Measurements from ENCODE around the gene TRIM63. TPM values are rescaled to one million over a fixed set of nuclear protein-coding genes. Genes with fewer than 3 reads are reported as not detected.

The TRIM63 gene
- total RNA-seq, 1 donor: not detected

- DNase-seq (ENCODE audit: low read depth in 2 of 3, low spot score in 2 of 3): no peak
These were observed 21.7 kb upstream of the TRIM63 start for GRCh38 chr1:26089125-26089524.

- no peak for DNase-seq (ENCODE audit: low read depth in 2 of 3, low spot score in 2 of 3)
These were observed 17.4 kb upstream of the TRIM63 start for GRCh38 chr1:26084844-26085243.

GRCh38 chr1:26084091-26084561, 16.7 kb upstream of the TRIM63 start:
- no peak for DNase-seq (ENCODE audit: low read depth in 2 of 3, low spot score in 2 of 3)

- no peak for DNase-seq (ENCODE audit: low read depth in 2 of 3, low spot score in 2 of 3)
These were observed 15.8 kb upstream of the TRIM63 start for GRCh38 chr1:26083208-26083607.

- DNase-seq (ENCODE audit: low read depth in 2 of 3, low spot score in 2 of 3): no peak
These were observed 14.6 kb upstream of the TRIM63 start for GRCh38 chr1:26082020-26082350.

- DNase-seq (ENCODE audit: low read depth in 2 of 3, low spot score in 2 of 3): peak in 1 of 3 donors; percentile 26
These were observed 14.0 kb upstream of the TRIM63 start for GRCh38 chr1:26081267-26082019.

- no peak for DNase-seq (ENCODE audit: low read depth in 2 of 3, low spot score in 2 of 3)
These were observed 12.8 kb upstream of the TRIM63 start for GRCh38 chr1:26079960-26080814.

- DNase-seq (ENCODE audit: low read depth in 2 of 3, low spot score in 2 of 3): no peak
These were observed 11.7 kb upstream of the TRIM63 start for GRCh38 chr1:26079178-26079563.

GRCh38 chr1:26078286-26079177, 11.1 kb upstream of the TRIM63 start:
- no peak for DNase-seq (ENCODE audit: low read depth in 2 of 3, low spot score in 2 of 3)

- no peak for DNase-seq (ENCODE audit: low read depth in 2 of 3, low spot score in 2 of 3)
These were observed 10.1 kb upstream of the TRIM63 start for GRCh38 chr1:26077524-26077923.

- no peak for DNase-seq (ENCODE audit: low read depth in 2 of 3, low spot score in 2 of 3)
These were observed 8.2 kb upstream of the TRIM63 start for GRCh38 chr1:26075421-26076144.

- no peak for DNase-seq (ENCODE audit: low read depth in 2 of 3, low spot score in 2 of 3)
These were observed 4.9 kb upstream of the TRIM63 start for GRCh38 chr1:26072305-26072704.

- no peak for DNase-seq (ENCODE audit: low read depth in 2 of 3, low spot score in 2 of 3)
These were observed 3.5 kb upstream of the TRIM63 start for GRCh38 chr1:26070963-26071342.

GRCh38 chr1:26070296-26070962, 3.0 kb upstream of the TRIM63 start:
- DNase-seq (ENCODE audit: low read depth in 2 of 3, low spot score in 2 of 3): peak in 2 of 3 donors; percentile 56 to 67

GRCh38 chr1:26069941-26070295, 2.5 kb upstream of the TRIM63 start:
- DNase-seq (ENCODE audit: low read depth in 2 of 3, low spot score in 2 of 3): no peak

- no peak for DNase-seq (ENCODE audit: low read depth in 2 of 3, low spot score in 2 of 3)
These were observed 573 bp downstream of the TRIM63 start for GRCh38 chr1:26066857-26067256.

GRCh38 chr1:26066160-26066559, 1.3 kb downstream of the TRIM63 start:
- DNase-seq (ENCODE audit: low read depth in 2 of 3, low spot score in 2 of 3): no peak

GRCh38 chr1:26064553-26064952, 2.9 kb downstream of the TRIM63 start:
- no peak for DNase-seq (ENCODE audit: low read depth in 2 of 3, low spot score in 2 of 3)

GRCh38 chr1:26060832-26061574, 6.4 kb downstream of the TRIM63 start:
- DNase-seq (ENCODE audit: low read depth in 2 of 3, low spot score in 2 of 3): no peak
